Measurements from ENCODE around the gene ACOT11.

DNA sequence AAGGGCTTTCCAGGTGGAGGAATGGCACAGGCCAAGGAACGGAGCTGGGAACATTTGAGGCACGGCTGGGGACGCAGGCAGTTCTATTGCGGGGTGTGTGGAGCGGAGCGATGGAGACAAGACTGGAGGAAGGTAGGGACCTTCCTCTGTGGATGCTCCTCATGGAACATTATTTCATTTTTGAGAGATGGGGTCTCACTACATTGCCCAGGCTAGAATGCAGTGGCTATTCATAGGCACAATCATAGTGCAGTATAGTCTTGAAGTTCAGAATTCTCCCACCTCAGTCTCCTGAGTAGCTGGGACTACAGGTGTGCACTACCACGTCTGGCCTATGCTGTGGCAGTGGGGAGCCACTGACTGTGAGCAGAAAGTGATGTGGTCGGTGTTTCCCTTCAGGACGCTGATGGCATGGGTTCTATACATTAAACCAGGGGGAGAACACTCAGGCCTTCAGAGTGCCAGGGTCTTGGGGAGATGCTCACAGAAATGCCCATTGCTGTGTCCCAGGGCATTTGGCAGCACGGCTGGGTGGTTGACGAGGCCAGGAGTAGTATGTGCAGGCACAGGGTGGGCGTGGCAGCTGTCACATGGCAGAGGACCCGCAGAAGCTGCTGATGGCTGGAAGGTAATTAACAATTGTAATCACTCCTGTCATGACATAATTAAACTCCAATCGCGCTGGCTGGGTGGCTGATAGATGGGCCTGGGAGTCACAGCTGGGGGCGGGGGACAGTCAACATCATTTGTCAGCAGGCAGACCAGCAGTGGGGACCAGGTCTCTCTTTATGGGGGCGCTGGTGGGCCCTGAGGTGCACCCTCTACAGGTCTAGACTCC lies 40.8 kb upstream of the ACOT11 start:
- TF ChIP-seq LEF1 (IDR thresholded peaks at IDR 0.05; ENCODE audit: borderline replicate concordance) (no peak), TARDBP (IDR thresholded peaks at IDR 0.05) (no peak), SP1 (IDR thresholded peaks at IDR 0.05) (no peak)

All from HEK293T (cell line).